K562 (cell line): ENCODE measurements around the gene UBE2Q1. TPM values are rescaled to one million over a fixed set of nuclear protein-coding genes. Genes with fewer than 3 reads are reported as not detected.
A peak's percentile ranks its signal among the peaks of the same experiment; 100 is the strongest.

ENCODE experiments used
- ATAC-seq: fragments of 200-7000 bp; cut with Tn5 transposase; 3 replicates; pipeline ENCODE4 v1.9.1; 2020; ENCODE audit warnings: moderate library complexity
- BruUV-seq: library from RNA; stranded (reverse); fragments of 400-500 nt; replicated peaks from 2 replicates; lab custom pipeline; 2021; lab: Mats Ljungman, UMichigan
- CTCF ChIA-PET: fragments of 300-600 bp; formaldehyde crosslinking; extraction: SDS; loops from one replicate; lab custom pipeline; 2021; ENCODE audit warnings: low intra/inter-chr PET ratio; lab: Yijun Ruan, JAX
- POLR2A ChIA-PET: fragments of 300-600, 350-650 bp; sonication (Branson Sonifier 250); formaldehyde crosslinking; extraction: SDS; loops from one replicate; lab custom pipeline; 2021; ENCODE audit warnings: antibody characterized with exemption, inconsistent platforms; lab: Yijun Ruan, JAX
- DNase-seq, 4 experiments: peaks; one replicate each; pipeline versions ENCODE4 v3.0.0 to v3.0.0-alpha.2; 2011 to 2018; ENCODE audit warnings: low spot score in 3 of 4, mixed read lengths in 3 of 4; ENCODE audit errors: extremely low read depth in 1 of 4
- FAIRE-seq: peaks from 2 replicates; lab custom pipeline; 2011; peaks lifted over from hg19 to GRCh38; lab: Jason Lieb, UNC
- H2AFZ ChIP-seq: 2 replicates; pipeline ENCODE4 v1.6.0; 2011; ENCODE audit warnings: low read depth, low read length, control low read depth, inconsistent platforms
- H3K27ac ChIP-seq: fragments of 200-600 bp; 3 replicates; pipeline ENCODE4 v1.8.0; 2011; ENCODE audit warnings: low read depth, mild to moderate bottlenecking, control low read depth, inconsistent platforms, low read length, moderate library complexity, mixed read lengths; ENCODE audit errors: extremely low read depth
- H3K27me3 ChIP-seq, 2 experiments: fragments of 300-600 bp in 1 of 2; 2 replicates in 1 of 2; 3 replicates in 1 of 2; pipeline versions ENCODE4 v1.6.0 to v1.8.0; 2011; ENCODE audit warnings: inconsistent platforms in 2 of 2, low read length in 2 of 2, mild to moderate bottlenecking in 1 of 2, mixed read lengths in 1 of 2, moderate library complexity in 1 of 2; ENCODE audit not compliant: control insufficient read depth in 2 of 2, insufficient read depth in 2 of 2
- H3K36me3 ChIP-seq: fragments of 300-600 bp; 3 replicates; pipeline ENCODE4 v1.8.0; 2011; ENCODE audit warnings: mild to moderate bottlenecking, low read length, inconsistent platforms; ENCODE audit not compliant: control insufficient read depth, insufficient read depth
- H3K4me1 ChIP-seq, 2 experiments: fragments of 200-600 bp in 1 of 2; replicated peaks in 1 of 2; 2 replicates in 1 of 2; 3 replicates in 1 of 2; pipeline versions ENCODE4 v1.5.1 to v1.8.0; 2011; ENCODE audit warnings: inconsistent platforms in 2 of 2, low read length in 2 of 2, mild to moderate bottlenecking in 1 of 2, mixed read lengths in 1 of 2, moderate library complexity in 1 of 2; ENCODE audit not compliant: control insufficient read depth in 2 of 2, insufficient read depth in 2 of 2
- H3K4me2 ChIP-seq: 2 replicates; pipeline ENCODE4 v1.6.1; 2011; ENCODE audit warnings: low read length, control low read depth, inconsistent platforms, mixed read lengths; ENCODE audit not compliant: insufficient read depth
- H3K4me3 ChIP-seq: fragments of 200-600 bp; sonication (generic), shearing (Covaris generic); 2 replicates; pipeline ENCODE4 v1.5.1; 2016; ENCODE audit warnings: control low read depth, inconsistent platforms
- H3K79me2 ChIP-seq: fragments of 200-600 bp; 3 replicates; pipeline ENCODE4 v1.8.0; 2011; ENCODE audit warnings: low read length, inconsistent platforms; ENCODE audit not compliant: control insufficient read depth, insufficient read depth
- H3K9ac ChIP-seq, 2 experiments: 2 replicates each; pipeline versions ENCODE4 v1.6.0 to v1.6.1; 2011; ENCODE audit warnings: low read depth in 2 of 2, low read length in 2 of 2, control low read depth in 1 of 2, inconsistent platforms in 1 of 2, mild to moderate bottlenecking in 1 of 2, mixed read lengths in 1 of 2; ENCODE audit not compliant: insufficient read depth in 1 of 2
- H3K9me1 ChIP-seq: one replicate; pipeline ENCODE4 v1.6.0; 2011; ENCODE audit warnings: inconsistent platforms, mild to moderate bottlenecking, low read length, moderate library complexity; ENCODE audit not compliant: control insufficient read depth, insufficient read depth
- H3K9me3 ChIP-seq: replicated peaks from 2 replicates; pipeline ENCODE4 v1.5.1; 2011; ENCODE audit warnings: low read depth, low read length, inconsistent platforms; ENCODE audit not compliant: control insufficient read depth, insufficient read depth
- H4K20me1 ChIP-seq: replicated peaks from 2 replicates; pipeline ENCODE4 v1.6.1; 2011; ENCODE audit warnings: low read length, inconsistent platforms, mixed read lengths; ENCODE audit not compliant: control insufficient read depth, insufficient read depth
- HDAC6 ChIP-seq: IDR thresholded peaks from 2 replicates; pipeline ENCODE4 v1.6.1; 2012; ENCODE audit warnings: low read depth, mild to moderate bottlenecking, control low read depth, inconsistent platforms, low read length, moderate library complexity
- L3MBTL2 ChIP-seq: fragments of 450-650 bp; IDR thresholded peaks from 2 replicates; pipeline ENCODE4 v1.6.1; 2016; ENCODE audit warnings: mild to moderate bottlenecking, moderate library complexity
- NELFE ChIP-seq: IDR thresholded peaks from 2 replicates; pipeline ENCODE4 v1.6.1; 2011; ENCODE audit warnings: mild to moderate bottlenecking; ENCODE audit not compliant: insufficient read depth, insufficient read length
- RAD21 ChIP-seq, 2 experiments: fragments of 250-450 bp in 1 of 2; fragments of 450-650 bp in 1 of 2; sonication (Bioruptor Pico) in 1 of 2; formaldehyde crosslinking in 1 of 2; IDR thresholded peaks in 1 of 2; conservative IDR thresholded peaks in 1 of 2; 2 replicates each; pipeline versions ENCODE4 v1.4.0 to v1.8.0; 2020 to 2022; ENCODE audit warnings: mild to moderate bottlenecking in 2 of 2, moderate library complexity in 1 of 2
- RBM22 ChIP-seq: fragments of 200-400 bp; formaldehyde crosslinking; IDR thresholded peaks from 2 replicates; pipeline ENCODE4 v1.6.1; 2018; ENCODE audit warnings: low read length, low read depth; ENCODE audit not compliant: poor library complexity, severe bottlenecking
- WGBS: fragments of 100-300 bp; shearing (Covaris generic); methylation state at CpG from one replicate; pipeline ENCODE4 v1.1.6; 2016; ENCODE audit warnings: low coverage, mixed read lengths; ENCODE audit not compliant: insufficient coverage; ENCODE audit errors: missing lambda C conversion rate; 5-methylcytosine and 5-hydroxymethylcytosine counted together
- in situ Hi-C: fragments of 300-500 bp; cut with MboI; formaldehyde crosslinking; loops from 4 replicates; pipeline ENCODE4 v1.15.0; 2018; ENCODE audit warnings: inconsistent platforms, mixed read lengths
- intact Hi-C: fragments of 100-400 bp; cut with micrococcal nuclease; formaldehyde crosslinking; loops from 2 replicates; pipeline ENCODE4 v1.14.2; 2022
- polyA plus RNA-seq, 8 experiments: library from polyadenylated mRNA; depleted of rRNA in 4 of 8; stranded (reverse) in 5 of 8; unstranded in 3 of 8; fragments of >200 nt; fragmentation: Nextera tagmentation in 2 of 8; fragmentation: Illumina TruSeq in 1 of 8; extraction: Ambion mirVana in 2 of 8; extraction: Trizol in 1 of 8; gene quantifications; 2 replicates each; pipeline versions ENCODE4 v1.2.1 to v1.2.3, GENCODE V29; 2011 to 2014; ENCODE audit warnings: inconsistent platforms in 1 of 8, missing spikeins in 1 of 8
- total RNA-seq, 7 experiments: library from RNA; depleted of rRNA in 6 of 7; stranded (reverse); fragments of >200 nt in 6 of 7; fragmentation: Illumina TruSeq in 2 of 7; extraction: Trizol in 2 of 7; gene quantifications; 2 replicates each; pipeline versions ENCODE4 v1.2.1 to v1.2.3, GENCODE V29; 2011 to 2021; ENCODE audit warnings: low replicate concordance in 1 of 7
- TF ChIP-seq, protein P1 (sequence below): sonication (generic); formaldehyde crosslinking; IDR thresholded peaks from 2 replicates; pipeline ENCODE4 v1.8.0; 2022; ENCODE audit warnings: mild to moderate bottlenecking, low read depth, missing genetic modification reagents

UBE2Q1 gene
- total and polyA plus RNA-seq, 9 of the 15 experiments (the other 6 are each of a cell fraction or from before 2014, with no cell fraction given): 8.0 to 58.8 (median 27.6) TPM

DNA sequence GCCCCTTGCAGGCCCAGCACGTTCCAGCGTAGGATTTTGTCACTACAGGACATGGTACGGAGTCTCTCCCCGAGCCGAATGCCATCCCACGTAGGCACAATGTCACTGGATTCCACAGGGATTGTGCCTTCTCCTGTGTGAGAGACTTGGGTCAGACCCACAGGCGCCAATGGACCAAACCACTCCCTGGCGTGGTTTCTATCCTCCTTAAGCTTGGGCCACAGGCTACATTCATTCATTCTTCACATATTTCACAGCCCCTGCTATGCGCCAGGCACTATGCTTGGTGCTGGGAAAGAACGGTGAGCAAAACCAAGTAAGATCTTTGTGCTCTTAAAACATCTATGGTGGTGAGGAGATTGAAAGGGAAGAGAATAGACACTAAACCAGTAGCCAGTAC, 27.8 kb upstream of the UBE2Q1 start (continued):
- TF ChIP-seq NELFE (no peak), L3MBTL2 (no peak), HDAC6 (no peak)

DNA sequence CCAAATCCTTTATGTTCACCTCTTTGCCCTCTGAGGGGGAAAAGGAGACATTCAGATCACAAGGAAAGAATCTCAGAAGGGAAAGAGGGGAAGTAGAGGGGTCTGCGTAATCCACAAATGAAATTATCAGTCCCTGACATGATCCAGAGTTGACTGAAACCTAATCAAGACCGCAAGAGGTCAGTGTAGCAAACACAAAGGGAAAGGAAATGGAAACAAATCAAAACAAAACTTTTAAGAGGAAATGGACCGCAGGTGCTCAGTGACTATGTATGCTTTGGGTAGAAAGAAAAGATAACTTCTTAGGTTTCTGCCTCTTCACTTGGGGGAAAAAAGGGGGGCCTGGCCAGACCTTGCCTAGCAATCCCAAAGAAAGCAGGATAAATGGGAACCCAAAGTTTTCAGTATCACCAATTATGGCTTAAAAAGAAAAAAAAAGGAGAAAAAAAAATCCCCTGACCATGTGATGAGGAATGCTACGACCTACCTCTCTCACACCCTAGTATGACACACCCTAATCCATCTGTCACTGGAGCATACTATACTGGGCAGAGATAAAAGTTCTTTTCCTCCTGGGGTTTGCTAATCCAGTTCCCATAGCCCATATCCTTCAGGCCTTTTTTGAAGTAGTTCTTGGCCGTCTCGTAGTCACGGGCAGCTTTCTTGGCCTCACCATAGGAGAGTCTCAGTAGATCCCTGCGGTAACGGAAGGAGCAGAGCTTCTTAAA, 26.0 kb upstream of the UBE2Q1 start:
- ATAC-seq: no peak
- Histone ChIP-seq H3K36me3 (peaks cover 86% of the 10 kb centered on the region), H3K4me1 (no peaks in the 10 kb centered on the region), H3K27ac (no peak overlapping the region), H3K4me2 (no peak overlapping the region), H3K79me2 (no peaks in the 10 kb centered on the region), H3K4me3 (no peak overlapping the region), H3K9me1 (peaks cover 3% of the 10 kb centered on the region), H3K9me3 (no peaks in the 10 kb centered on the region), H3K9ac (no peak overlapping the region), H3K27me3 (no peaks in the 10 kb centered on the region), H4K20me1 (peaks cover 3% of the 10 kb centered on the region; the same call in 1 of the 2 replicates), H2AFZ (no peak overlapping the region)
- BruUV-seq: no TSS peak
- no peak for DNase-seq
- intact Hi-C loops: no loop called here
- CTCF ChIA-PET: no interaction called here
- in situ Hi-C loops: no loop called here
- 0 out of 4 replicates have a peak, but pooled peaks of 1 of the 2 experiments have one; percentile 5 for TF ChIP-seq RAD21 (CRISPR knock-in tag; conservative IDR thresholded peaks at IDR 0.05 in 1 of 2, IDR thresholded peaks at IDR 0.05 in 1 of 2)
- TF ChIP-seq, protein P1, sequence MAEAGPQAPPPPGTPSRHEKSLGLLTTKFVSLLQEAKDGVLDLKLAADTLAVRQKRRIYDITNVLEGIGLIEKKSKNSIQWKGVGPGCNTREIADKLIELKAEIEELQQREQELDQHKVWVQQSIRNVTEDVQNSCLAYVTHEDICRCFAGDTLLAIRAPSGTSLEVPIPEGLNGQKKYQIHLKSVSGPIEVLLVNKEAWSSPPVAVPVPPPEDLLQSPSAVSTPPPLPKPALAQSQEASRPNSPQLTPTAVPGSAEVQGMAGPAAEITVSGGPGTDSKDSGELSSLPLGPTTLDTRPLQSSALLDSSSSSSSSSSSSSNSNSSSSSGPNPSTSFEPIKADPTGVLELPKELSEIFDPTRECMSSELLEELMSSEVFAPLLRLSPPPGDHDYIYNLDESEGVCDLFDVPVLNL (CRISPR knock-in tag): no peak
- TF ChIP-seq RBM22: no peak
- no peak for FAIRE-seq
- POLR2A ChIA-PET: no interaction called here
- WGBS: 88% methylated on average over 9 of the region's 9 CpGs
